Globus pallidus (tissue), 1 donor: ENCODE results near the gene ONECUT2.

Experiments used
- DNase-seq: peaks from one replicate; pipeline ENCODE4 v3.0.0-alpha.2; 2015; ENCODE audit warnings: low spot score

Gene ONECUT2

GRCh38 chr18:57431467-57432080, 3.6 kb upstream of the ONECUT2 start:
- DNase-seq: no peak

DNA sequence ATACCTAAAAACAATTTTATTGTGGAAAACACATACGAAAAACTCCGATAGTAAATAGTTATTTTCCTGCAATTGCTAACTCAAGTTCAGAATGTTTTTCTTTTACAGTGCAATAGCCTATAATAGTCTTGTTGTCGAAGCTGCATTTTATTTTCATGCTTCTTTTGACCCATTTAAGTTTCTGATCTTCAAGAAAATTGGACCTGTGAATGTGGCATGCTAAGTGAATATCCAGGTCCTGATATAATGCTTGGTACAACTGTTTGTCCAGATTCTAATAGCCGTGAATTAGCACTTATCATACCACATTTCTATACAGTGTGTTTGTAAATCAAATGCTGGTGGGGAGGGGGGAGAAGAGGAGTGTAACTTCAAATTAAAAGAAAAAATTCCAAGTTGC, 3.0 kb upstream of the ONECUT2 start:
- DNase-seq: no peak

- no peak for DNase-seq
Observed at GRCh38 chr18:57432751-57433400, 2.3 kb upstream of the ONECUT2 start.

DNA sequence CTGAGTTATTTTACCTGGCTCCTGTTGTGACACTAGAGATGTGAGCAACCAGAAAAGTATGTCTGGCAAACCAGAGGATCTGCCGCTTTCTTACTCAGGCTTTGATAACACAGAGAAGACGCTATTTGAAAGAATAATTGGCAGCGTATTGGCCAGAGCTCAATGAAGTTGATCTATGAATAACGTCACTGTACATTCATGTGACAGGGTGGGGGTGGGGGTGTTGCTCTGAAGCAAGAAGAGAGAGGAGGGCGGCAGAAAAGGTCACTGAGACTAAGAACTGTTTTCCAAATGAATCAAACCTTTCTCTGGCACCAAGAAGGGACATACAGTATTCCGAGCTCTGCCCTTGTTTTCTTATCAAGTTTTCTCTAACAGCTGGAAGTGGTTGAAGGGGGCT, 1.7 kb upstream of the ONECUT2 start:
- DNase-seq: no peak

- no peak for DNase-seq
Observed at GRCh38 chr18:57433934-57434535, 1.1 kb upstream of the ONECUT2 start.

GRCh38 chr18:57435846-57436190, 644 bp downstream of the ONECUT2 start:
- no peak for DNase-seq

- no peak for DNase-seq
Observed at GRCh38 chr18:57436191-57436964, 1.2 kb downstream of the ONECUT2 start.

GRCh38 chr18:57436965-57437333, 1.8 kb downstream of the ONECUT2 start:
- no peak for DNase-seq

DNA sequence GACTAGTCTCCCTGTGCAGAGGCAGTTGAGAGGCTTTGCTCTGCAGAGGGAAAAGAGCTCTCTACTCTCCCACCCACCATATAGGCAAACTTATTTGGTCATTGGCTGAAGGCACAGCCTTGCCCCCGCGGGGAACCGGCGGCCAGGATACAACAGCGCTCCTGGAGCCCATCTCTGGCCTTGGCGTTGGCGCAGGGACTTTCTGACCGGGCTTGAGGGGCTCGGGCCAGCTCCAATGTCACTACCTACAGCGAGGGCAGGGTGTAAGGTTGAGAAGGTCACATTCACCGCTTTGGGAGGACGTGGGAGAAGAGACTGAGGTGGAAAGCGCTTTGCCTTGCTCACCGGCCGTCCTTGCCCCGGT, 2.2 kb downstream of the ONECUT2 start:
- no peak for DNase-seq

GRCh38 chr18:57437766-57438671, 2.8 kb downstream of the ONECUT2 start:
- peak; percentile 70 for DNase-seq

DNA sequence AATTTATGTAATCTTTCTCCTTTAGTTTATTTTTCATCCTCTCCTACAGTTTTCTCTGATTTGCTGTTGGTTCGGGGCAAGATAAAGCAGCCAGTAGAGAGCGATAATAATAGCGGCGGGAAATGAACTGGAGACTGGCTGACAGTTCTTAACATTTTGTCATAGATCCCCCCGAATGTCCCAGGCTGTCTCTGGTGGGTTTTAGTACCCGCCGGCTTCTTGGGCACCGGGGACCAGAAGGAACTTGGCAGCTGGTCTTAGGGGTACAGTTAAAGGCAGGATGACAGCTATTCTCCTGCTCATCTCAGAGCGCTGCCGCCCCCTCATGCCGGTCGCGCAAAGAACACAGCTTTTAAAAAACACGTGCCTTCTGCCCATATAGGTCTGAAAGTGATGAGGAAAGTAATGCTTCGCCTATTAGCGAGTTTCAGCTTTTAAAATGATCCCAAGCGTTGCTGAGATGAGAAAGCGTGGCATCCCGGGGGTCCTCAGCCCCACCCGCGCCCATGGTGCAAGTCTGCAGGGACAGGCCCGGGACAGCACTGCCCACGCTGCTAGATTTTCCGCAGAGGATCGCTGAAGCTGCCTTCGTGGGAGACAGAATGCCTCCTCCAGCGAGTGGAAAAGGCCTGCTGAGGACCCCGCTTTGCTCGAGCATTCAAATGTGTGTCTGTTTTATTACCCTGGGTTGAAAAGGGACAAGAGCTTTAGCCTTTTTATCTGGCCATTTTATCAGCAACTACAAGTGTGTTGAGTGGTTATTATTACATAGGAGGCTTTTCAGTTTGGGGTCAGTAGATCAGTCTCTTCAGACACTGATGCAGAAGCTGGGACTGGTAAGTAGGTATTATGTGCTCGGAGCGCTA, 3.8 kb downstream of the ONECUT2 start:
- no peak for DNase-seq

- DNase-seq: no peak
Observed at GRCh38 chr18:57439609-57439968, 4.4 kb downstream of the ONECUT2 start.

DNA sequence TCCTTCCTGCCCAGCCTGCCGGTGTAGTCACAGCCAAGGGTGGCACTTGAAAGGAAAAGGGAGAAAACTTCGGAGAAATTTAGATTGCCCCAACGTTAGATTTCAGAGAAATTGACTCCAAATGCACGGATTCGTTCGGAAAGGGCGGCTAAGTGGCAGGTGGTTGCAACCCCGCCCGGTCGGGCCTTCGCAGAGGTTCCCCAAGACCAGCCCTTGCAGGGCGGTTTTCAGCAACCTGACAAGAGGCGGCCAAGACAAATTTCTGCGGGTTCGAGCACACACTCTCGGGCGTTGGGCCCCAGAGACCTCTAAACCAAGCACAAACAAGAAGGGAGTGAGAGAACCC, 4.8 kb downstream of the ONECUT2 start:
- no peak for DNase-seq

DNA sequence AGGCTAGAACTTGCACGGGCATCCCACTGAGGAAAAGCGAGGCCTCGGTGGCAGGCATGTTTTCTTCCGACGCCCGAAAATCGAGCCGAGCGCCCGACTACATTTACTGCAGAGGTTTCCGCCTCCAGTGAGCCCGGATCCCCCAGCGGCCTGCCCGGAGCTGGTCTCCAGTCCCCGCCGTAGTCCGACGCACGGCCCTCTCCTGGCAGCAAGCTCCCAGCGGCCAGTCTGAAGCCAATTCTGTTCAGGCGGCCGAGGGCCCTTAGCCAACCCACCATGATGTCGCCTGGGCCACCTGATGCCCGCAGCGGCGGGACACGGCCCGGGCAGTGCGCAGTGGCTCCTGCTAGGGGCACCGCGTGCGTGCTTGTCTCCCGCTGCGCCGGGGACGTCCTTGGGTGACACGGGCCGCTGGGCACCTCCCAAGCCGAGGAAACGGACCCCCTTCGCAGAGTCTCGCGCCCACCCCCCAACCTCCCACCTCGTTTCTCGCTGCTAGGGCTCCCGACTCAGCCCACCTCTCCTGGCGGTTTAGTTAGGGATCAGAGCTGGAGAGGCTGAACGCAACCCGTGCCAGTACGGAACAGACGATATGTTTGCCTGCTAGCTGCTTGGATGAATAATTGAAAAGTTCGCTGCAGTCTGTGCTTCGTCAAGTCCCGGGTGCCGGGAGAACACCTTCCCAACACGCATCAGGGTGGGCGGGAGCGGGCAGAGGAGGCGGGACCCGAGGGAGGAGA, 5.3 kb downstream of the ONECUT2 start:
- no peak for DNase-seq

DNA sequence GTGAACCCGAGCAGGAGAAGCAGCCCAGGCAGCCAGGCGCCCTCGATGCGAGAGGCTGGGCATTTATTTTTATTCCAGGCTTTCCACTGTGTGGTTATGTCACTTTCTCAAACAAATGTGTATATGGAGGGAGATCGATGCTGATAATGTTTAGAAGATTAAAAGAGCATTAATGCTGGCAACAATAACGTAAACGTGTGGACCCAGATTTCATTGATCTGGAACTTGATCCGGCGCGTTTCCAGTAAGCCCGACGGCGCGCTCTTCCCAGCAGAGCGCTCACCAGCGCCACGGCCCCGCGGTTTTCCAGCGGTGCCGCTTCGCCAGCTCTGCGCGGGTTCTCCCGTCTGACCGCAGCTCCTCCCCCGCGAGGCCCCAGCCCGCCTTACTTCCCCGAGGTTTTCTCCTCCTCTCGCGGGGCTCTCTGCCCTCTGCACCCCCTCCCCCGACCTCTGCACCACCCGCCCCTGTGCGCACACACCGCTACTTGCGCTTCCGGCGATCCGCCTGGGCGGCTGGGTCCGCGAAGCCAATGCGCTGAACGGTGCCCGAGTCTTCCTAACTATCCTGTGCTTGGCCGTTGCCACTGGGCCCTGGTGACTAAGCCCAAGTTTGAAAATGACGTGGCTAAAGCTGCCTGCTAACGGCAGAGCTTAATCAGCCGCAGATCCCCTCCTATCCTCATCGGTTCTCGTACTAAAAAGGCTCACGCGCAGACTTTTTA, 6.1 kb downstream of the ONECUT2 start:
- no peak for DNase-seq

DNA sequence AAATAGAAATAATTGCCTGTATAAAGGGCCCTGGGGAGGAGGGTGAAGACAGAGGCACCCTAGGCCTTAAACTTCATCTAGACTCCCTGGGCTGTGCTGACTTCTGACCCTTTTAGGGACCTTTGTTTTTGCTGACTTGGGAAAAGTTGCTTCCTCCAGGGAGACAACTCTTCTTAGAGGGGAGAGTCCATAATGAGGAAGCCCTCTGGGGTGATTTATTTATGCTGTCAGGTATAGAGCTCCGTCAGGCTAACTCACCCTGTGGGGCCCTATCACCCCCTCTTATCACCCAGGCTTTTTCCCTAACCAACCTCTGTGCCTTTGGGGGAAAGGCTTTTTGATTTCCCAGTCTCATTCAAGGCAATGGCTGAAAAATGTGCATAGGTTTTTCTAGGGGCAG, 8.1 kb downstream of the ONECUT2 start:
- DNase-seq: no peak

DNA sequence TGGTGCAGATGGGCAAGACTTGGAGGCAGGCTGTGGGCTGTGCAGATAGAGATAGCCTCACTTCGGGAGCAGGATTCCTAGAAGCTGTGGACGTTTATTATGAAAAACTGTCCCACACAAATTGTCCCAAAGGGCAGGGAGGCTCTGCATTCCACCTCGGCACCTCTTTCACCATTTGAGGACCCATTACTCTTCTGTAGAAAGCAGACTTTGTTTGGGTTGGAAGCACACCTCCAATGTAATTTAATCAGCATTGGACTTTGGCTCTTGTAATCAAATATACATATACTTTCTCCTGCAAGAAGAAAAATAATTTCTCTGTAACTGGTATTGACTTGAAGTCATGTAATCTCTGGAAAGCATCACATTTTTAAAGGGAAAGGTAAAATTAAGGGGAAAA, 8.5 kb downstream of the ONECUT2 start:
- DNase-seq: no peak

GRCh38 chr18:57444301-57444759, 9.2 kb downstream of the ONECUT2 start:
- no peak for DNase-seq

DNA sequence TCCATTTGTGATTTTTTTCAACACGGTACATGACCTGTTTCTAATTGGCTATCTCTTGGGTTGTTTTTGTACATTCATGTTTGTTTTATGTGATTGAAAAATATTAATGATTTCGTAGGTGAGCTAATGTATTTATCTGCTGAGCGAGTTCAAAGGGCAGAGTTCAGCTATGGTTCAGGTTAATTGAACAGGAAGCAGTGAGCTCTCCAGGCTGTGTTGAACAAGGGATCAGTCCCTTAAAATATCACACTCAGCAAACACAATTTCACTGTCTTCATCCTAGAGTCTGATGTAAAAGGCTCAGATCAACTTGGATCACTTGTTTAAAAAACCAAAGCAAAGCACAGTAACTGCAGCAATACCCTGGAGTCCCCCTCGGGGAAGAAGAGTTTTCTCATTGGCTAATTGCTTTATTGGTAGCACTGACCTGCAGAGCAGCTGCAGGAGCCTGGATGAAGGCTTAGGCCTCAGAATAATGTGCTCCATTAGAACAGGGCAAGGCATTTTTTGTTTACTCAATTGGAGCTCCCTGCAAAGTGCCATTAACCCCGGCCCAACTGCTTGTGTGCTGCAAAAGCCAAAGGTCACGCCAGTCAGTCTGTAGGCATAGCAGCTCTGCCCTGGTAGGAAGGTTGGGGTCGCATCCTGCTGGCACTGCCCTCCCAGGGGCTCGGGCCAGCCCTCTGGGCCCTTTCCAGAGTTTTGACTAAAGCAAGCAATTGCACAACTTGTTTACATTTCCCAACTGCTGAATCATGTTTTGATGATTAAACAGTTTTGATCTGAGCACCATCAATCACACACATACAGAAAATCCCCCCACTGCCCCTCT, 10.5 kb downstream of the ONECUT2 start:
- DNase-seq: no peak
